ENCODE data around the gene TMEM258.

Gene TMEM258

DNA sequence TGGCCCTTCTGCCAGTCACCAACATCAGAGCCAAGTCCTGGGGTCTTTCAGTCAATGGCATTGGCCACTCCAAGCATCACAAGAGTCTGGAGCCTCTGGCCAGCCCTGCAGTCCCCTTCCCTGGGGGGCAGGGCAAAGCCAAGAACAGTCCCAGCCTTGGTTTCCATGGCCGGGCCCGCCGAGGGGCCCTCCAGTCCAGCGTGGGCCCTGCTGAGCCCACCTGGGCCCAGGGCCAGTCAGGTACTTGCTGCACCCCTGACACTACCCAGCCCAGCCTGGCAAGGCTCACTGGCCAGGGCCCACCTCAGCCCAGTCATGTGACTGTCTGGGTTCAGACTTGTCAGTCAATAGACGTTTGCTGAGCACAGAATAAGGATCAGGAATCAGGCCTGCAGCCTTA is 10.8 kb downstream of the TMEM258 start:
- Histone ChIP-seq H3K23ac (ENCODE audit: low read depth, low read length, poor library complexity) (no peak overlapping the region), H3K4me2 (ENCODE audit: insufficient read depth, low read length, poor library complexity, severe bottlenecking) (no peak overlapping the region), H3K36me3 (replicated peaks in 1 of 2; ENCODE audit: control insufficient read depth in 2 of 2, insufficient read depth in 2 of 2, low read length in 2 of 2) (peaks cover 19 to 67% of the 10 kb centered on the region in 2 donors), H3K9me3 (replicated peaks in 1 of 2; ENCODE audit: control insufficient read depth in 2 of 2, insufficient read depth in 1 of 2, low read depth in 1 of 2, low read length in 2 of 2) (peaks cover 0 to 2% of the 10 kb centered on the region in 2 donors), H2AK5ac (ENCODE audit: low read depth, low read length) (no peak overlapping the region), H3K4ac (ENCODE audit: low read length) (no peak overlapping the region), H2BK120ac (ENCODE audit: low read depth, low read length) (no peak overlapping the region), H3K14ac (ENCODE audit: low read length) (no peak overlapping the region), H2BK5ac (ENCODE audit: low read length) (no peak overlapping the region), H4K8ac (ENCODE audit: low read depth, low read length) (no peak overlapping the region), H2AFZ (ENCODE audit: low read length) (no peak overlapping the region), H3K27ac (replicated peaks; ENCODE audit: low read length) (no peak overlapping the region), H3K4me1 (ENCODE audit: control insufficient read depth in 2 of 2, insufficient read depth in 1 of 2, low read depth in 1 of 2, low read length in 2 of 2) (no peaks in the 10 kb centered on the region), H3K18ac (ENCODE audit: low read length) (no peak overlapping the region), H3K27me3 (ENCODE audit: control insufficient read depth in 3 of 3, insufficient read depth in 3 of 3, low read depth in 1 of 3, low read length in 3 of 3) (no peaks in the 10 kb centered on the region), H4K91ac (ENCODE audit: low read depth, low read length, poor library complexity) (no peak overlapping the region), H3K4me3 (ENCODE audit: low read length in 2 of 2) (no peak overlapping the region), H2BK15ac (ENCODE audit: low read length) (no peak overlapping the region), H2BK12ac (ENCODE audit: low read length) (no peak overlapping the region), H3K79me1 (ENCODE audit: low read depth, low read length) (peaks cover 5% of the 10 kb centered on the region), H3K9ac (ENCODE audit: low read depth, low read length, poor library complexity) (no peak overlapping the region)
- no peak for DNase-seq (ENCODE audit: low spot score)
- no CpG with 5 or more reads among the region's 5 CpGs for WGBS, 2 donors (ENCODE audit: extremely low coverage in 2 of 2, insufficient read length in 2 of 2, insufficient replicate concordance in 1 of 2)

DNA sequence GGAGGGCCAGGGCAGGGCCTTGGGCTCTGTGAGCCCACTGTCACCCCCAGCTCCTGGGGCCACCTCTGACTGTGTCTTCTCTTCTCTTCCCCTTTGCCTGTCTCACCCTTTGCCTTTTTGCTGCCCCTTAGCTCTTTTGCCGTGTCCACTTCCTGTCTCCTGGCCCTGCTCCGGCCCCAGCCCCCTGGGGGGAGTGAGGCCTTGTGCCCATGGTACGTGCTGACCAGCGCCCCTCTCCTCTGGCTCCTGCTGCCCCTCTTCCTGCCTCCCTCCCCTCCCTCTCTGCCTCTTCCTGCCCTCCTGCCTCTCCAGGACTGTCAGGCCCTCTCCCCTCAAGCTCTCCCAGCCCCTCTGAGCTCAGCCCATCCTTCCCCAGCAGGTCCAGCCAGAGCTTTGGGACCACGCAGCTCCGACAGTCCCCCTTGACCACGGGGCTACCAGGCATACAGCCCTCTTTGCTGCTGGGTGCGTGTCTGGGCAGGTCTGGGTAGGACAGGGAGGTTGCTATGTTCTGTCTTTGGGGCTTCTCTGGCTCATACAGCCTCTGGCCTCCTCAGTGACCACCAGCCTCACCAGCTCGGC is 11.7 kb downstream of the TMEM258 start:
- peak overlapping the region; percentile 77 for H3K14ac ChIP-seq (ENCODE audit: low read length)
- peaks cover 0 to 2% of the 10 kb centered on the region in 2 donors for H3K9me3 ChIP-seq (replicated peaks in 1 of 2; ENCODE audit: control insufficient read depth in 2 of 2, insufficient read depth in 1 of 2, low read depth in 1 of 2, low read length in 2 of 2)
- H3K27me3 ChIP-seq (ENCODE audit: control insufficient read depth in 3 of 3, insufficient read depth in 3 of 3, low read depth in 1 of 3, low read length in 3 of 3) = no peaks in the 10 kb centered on the region
- peak overlapping the region; percentile 41 for H3K18ac ChIP-seq (ENCODE audit: low read length)
- H2AFZ ChIP-seq (ENCODE audit: low read length) = no peak overlapping the region
- H4K91ac ChIP-seq (ENCODE audit: low read depth, low read length, poor library complexity) = no peak overlapping the region
- peak overlapping the region; percentile 75 for H2BK120ac ChIP-seq (ENCODE audit: low read depth, low read length)
- no peak overlapping the region for H3K4me3 ChIP-seq (ENCODE audit: low read length in 2 of 2)
- peak overlapping the region; percentile 75 for H3K9ac ChIP-seq (ENCODE audit: low read depth, low read length, poor library complexity)
- DNase-seq (ENCODE audit: low spot score) = no peak
- no peak overlapping the region for H3K27ac ChIP-seq (replicated peaks; ENCODE audit: low read length)
- H3K4me1 ChIP-seq (ENCODE audit: control insufficient read depth in 2 of 2, insufficient read depth in 1 of 2, low read depth in 1 of 2, low read length in 2 of 2) = peaks cover 0 to 5% of the 10 kb centered on the region in 2 donors
- peak overlapping the region; percentile 36 for H3K23ac ChIP-seq (ENCODE audit: low read depth, low read length, poor library complexity)
- peak overlapping the region; percentile 40 for H2AK5ac ChIP-seq (ENCODE audit: low read depth, low read length)
- H3K36me3 ChIP-seq (replicated peaks in 1 of 2; ENCODE audit: control insufficient read depth in 2 of 2, insufficient read depth in 2 of 2, low read length in 2 of 2) = peaks cover 12 to 58% of the 10 kb centered on the region in 2 donors
- no peak overlapping the region for H3K4me2 ChIP-seq (ENCODE audit: insufficient read depth, low read length, poor library complexity, severe bottlenecking)
- peak overlapping the region; percentile 40 for H2BK15ac ChIP-seq (ENCODE audit: low read length)
- H3K4ac ChIP-seq (ENCODE audit: low read length) = no peak overlapping the region
- H3K79me1 ChIP-seq (ENCODE audit: low read depth, low read length) = peaks cover 1% of the 10 kb centered on the region
- no peak overlapping the region for H2BK12ac ChIP-seq (ENCODE audit: low read length)
- no CpG with 5 or more reads among the region's 9 CpGs for WGBS, 2 donors (ENCODE audit: extremely low coverage in 2 of 2, insufficient read length in 2 of 2, insufficient replicate concordance in 1 of 2)
- H4K8ac ChIP-seq (ENCODE audit: low read depth, low read length) = no peak overlapping the region
- peak overlapping the region; percentile 45 for H2BK5ac ChIP-seq (ENCODE audit: low read length)

DNA sequence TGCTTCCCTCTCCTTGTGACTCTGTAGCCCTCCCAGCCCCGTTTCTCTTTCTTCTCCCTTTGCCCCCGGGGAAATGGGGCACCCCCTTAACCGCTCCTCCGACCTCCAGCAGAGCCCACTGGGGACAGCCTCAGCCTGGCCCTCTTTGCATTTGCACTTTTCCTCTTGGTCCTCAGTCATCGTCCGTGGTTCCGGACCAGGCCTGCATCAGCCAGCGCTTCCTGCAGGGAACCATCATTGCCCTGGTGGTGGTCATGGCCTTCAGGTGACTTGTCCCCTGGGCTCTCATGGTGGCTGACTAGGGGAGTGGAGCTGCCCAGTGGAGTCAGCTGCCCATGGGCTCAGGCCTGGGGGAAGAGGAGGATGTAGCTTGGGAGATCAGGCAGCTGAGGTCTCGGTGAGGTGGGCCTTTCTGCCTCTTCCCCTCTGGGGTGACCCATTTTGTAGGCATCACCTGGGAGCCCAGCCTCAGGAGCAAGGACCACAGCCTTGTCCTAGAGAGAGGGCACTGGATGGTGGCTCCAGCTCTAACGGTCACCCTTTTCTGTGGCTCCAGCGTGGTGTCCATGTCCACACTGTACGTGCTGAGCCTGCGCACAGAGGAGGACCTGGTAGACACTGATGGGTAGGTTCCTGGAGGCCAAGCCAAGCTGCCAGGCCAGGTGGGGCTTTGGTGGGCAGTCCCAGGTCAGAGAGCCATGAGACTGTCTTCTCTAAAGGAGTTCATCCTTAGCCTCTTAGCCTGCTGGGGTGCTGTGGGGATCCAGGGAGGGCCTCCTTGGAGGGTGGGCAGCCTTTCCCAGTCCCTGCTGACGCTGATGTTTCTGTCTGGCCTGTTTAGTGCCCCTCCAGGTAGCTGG is 12.5 kb downstream of the TMEM258 start:
- Histone ChIP-seq H2BK120ac (ENCODE audit: low read depth, low read length) (no peak overlapping the region), H3K4ac (ENCODE audit: low read length) (no peak overlapping the region), H2BK15ac (ENCODE audit: low read length) (no peak overlapping the region), H3K9ac (ENCODE audit: low read depth, low read length, poor library complexity) (no peak overlapping the region), H3K14ac (ENCODE audit: low read length) (no peak overlapping the region), H2BK5ac (ENCODE audit: low read length) (peak overlapping the region; percentile 45), H2BK12ac (ENCODE audit: low read length) (no peak overlapping the region), H3K23ac (ENCODE audit: low read depth, low read length, poor library complexity) (no peak overlapping the region), H3K4me3 (ENCODE audit: low read length in 2 of 2) (no peak overlapping the region), H2AK5ac (ENCODE audit: low read depth, low read length) (peak overlapping the region; percentile 40), H3K4me2 (ENCODE audit: insufficient read depth, low read length, poor library complexity, severe bottlenecking) (no peak overlapping the region), H3K36me3 (replicated peaks in 1 of 2; ENCODE audit: control insufficient read depth in 2 of 2, insufficient read depth in 2 of 2, low read length in 2 of 2) (peaks cover 9 to 50% of the 10 kb centered on the region in 2 donors), H3K79me1 (ENCODE audit: low read depth, low read length) (peaks cover 1% of the 10 kb centered on the region), H3K4me1 (ENCODE audit: control insufficient read depth in 2 of 2, insufficient read depth in 1 of 2, low read depth in 1 of 2, low read length in 2 of 2) (peaks cover 0 to 5% of the 10 kb centered on the region in 2 donors), H3K27me3 (ENCODE audit: control insufficient read depth in 3 of 3, insufficient read depth in 3 of 3, low read depth in 1 of 3, low read length in 3 of 3) (no peaks in the 10 kb centered on the region), H3K27ac (replicated peaks; ENCODE audit: low read length) (no peak overlapping the region), H4K8ac (ENCODE audit: low read depth, low read length) (no peak overlapping the region), H3K18ac (ENCODE audit: low read length) (no peak overlapping the region), H3K9me3 (replicated peaks in 1 of 2; ENCODE audit: control insufficient read depth in 2 of 2, insufficient read depth in 1 of 2, low read depth in 1 of 2, low read length in 2 of 2) (peaks cover 0 to 2% of the 10 kb centered on the region in 2 donors), H4K91ac (ENCODE audit: low read depth, low read length, poor library complexity) (no peak overlapping the region), H2AFZ (ENCODE audit: low read length) (no peak overlapping the region)
- no peak for DNase-seq (ENCODE audit: low spot score)
- WGBS, 2 donors (ENCODE audit: extremely low coverage in 2 of 2, insufficient read length in 2 of 2, insufficient replicate concordance in 1 of 2) = no CpG with 5 or more reads among the region's 14 CpGs

DNA sequence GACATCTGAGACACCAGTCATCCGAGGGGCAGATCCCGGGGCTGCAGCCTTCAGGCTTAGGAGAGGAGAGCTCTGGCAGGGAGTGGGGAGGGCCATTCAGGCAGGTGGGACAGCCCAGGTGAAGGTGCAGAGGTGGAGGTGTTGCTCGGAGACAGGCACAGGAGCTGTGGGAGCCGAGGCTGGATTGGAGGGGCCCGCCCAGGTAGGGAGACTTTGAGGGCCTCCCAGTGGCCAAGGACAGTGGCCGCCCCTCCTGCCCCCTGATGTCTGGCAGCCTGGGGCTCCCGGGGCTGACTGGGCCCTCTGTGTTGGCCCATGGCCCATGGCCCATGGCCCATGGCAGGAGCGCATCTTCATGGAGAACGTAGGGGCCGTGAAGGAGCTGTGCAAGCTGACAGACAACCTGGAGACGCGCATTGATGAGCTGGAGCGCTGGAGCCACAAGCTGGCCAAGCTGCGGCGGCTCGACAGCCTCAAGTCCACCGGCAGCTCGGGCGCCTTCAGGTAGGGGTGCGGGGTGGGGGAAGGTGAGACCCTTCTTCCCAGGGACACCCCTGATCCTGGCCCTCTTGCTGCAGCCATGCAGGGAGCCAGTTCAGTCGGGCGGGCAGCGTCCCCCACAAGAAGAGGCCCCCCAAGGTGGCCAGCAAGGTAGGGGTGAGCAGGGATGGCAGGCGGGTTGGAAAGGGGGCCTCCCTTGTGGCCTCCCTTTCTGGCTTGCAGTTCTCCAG is 13.3 kb downstream of the TMEM258 start:
- no peak overlapping the region for H2AFZ ChIP-seq (ENCODE audit: low read length)
- no peak overlapping the region for H2BK120ac ChIP-seq (ENCODE audit: low read depth, low read length)
- no peaks in the 10 kb centered on the region for H3K27me3 ChIP-seq (ENCODE audit: control insufficient read depth in 3 of 3, insufficient read depth in 3 of 3, low read depth in 1 of 3, low read length in 3 of 3)
- WGBS, 2 donors (ENCODE audit: extremely low coverage in 2 of 2, insufficient read length in 2 of 2, insufficient replicate concordance in 1 of 2) = no CpG with 5 or more reads among the region's 24 CpGs
- H4K8ac ChIP-seq (ENCODE audit: low read depth, low read length) = no peak overlapping the region
- no peak overlapping the region for H2BK5ac ChIP-seq (ENCODE audit: low read length)
- H3K27ac ChIP-seq (replicated peaks; ENCODE audit: low read length) = no peak overlapping the region
- peaks cover 3 to 5% of the 10 kb centered on the region in 2 donors for H3K4me1 ChIP-seq (ENCODE audit: control insufficient read depth in 2 of 2, insufficient read depth in 1 of 2, low read depth in 1 of 2, low read length in 2 of 2)
- no peak overlapping the region for H2BK15ac ChIP-seq (ENCODE audit: low read length)
- no peak overlapping the region for H3K18ac ChIP-seq (ENCODE audit: low read length)
- no peak overlapping the region for H2BK12ac ChIP-seq (ENCODE audit: low read length)
- no peak for DNase-seq (ENCODE audit: low spot score)
- no peak overlapping the region for H3K4ac ChIP-seq (ENCODE audit: low read length)
- H4K91ac ChIP-seq (ENCODE audit: low read depth, low read length, poor library complexity) = no peak overlapping the region
- H3K36me3 ChIP-seq (replicated peaks in 1 of 2; ENCODE audit: control insufficient read depth in 2 of 2, insufficient read depth in 2 of 2, low read length in 2 of 2) = peaks cover 3 to 42% of the 10 kb centered on the region in 2 donors
- H3K4me2 ChIP-seq (ENCODE audit: insufficient read depth, low read length, poor library complexity, severe bottlenecking) = no peak overlapping the region
- no peak overlapping the region for H3K23ac ChIP-seq (ENCODE audit: low read depth, low read length, poor library complexity)
- no peak overlapping the region for H3K9ac ChIP-seq (ENCODE audit: low read depth, low read length, poor library complexity)
- H3K79me1 ChIP-seq (ENCODE audit: low read depth, low read length) = no peaks in the 10 kb centered on the region
- no peak overlapping the region for H3K4me3 ChIP-seq (ENCODE audit: low read length in 2 of 2)
- peaks cover 0 to 2% of the 10 kb centered on the region in 2 donors for H3K9me3 ChIP-seq (replicated peaks in 1 of 2; ENCODE audit: control insufficient read depth in 2 of 2, insufficient read depth in 1 of 2, low read depth in 1 of 2, low read length in 2 of 2)
- no peak overlapping the region for H2AK5ac ChIP-seq (ENCODE audit: low read depth, low read length)
- H3K14ac ChIP-seq (ENCODE audit: low read length) = no peak overlapping the region

Data from neuronal stem cell (in vitro differentiated cells).